IMR-90 (cell line): Measurements from ENCODE around the gene THADA. TPM values are rescaled to one million over a fixed set of nuclear protein-coding genes. Genes with fewer than 3 reads are reported as not detected.

ENCODE experiments used
- ATAC-seq: fragments of 200-7000 bp; cut with Tn5 transposase; 2 replicates; pipeline ENCODE4 v1.9.1; 2020; ENCODE audit warnings: low read depth, mild to moderate bottlenecking, moderate library complexity
- BruUV-seq: library from RNA; stranded (reverse); fragments of 400-500 nt; replicated peaks from 2 replicates; lab custom pipeline; 2021; lab: Mats Ljungman, UMichigan
- CTCF ChIA-PET: fragments of 300-600 bp; formaldehyde crosslinking; extraction: SDS; loops from one replicate; lab custom pipeline; 2021; ENCODE audit warnings: antibody characterized with exemption; lab: Yijun Ruan, JAX
- POLR2A ChIA-PET: fragments of 300-600 bp; sonication (Branson Sonifier 250); formaldehyde crosslinking; loops from one replicate; lab custom pipeline; 2022; ENCODE audit warnings: antibody characterized with exemption; ENCODE audit not compliant: unreplicated experiment; lab: Charles Lee
- DNase-seq: peaks from one replicate; pipeline ENCODE4 v3.0.0; 2013
- H2AFZ ChIP-seq: replicated peaks from 2 replicates; pipeline ENCODE3; 2013; ENCODE audit warnings: low read length, mild to moderate bottlenecking; ENCODE audit not compliant: poor library complexity
- H2AK5ac ChIP-seq: 2 replicates; pipeline ENCODE4 v1.6.1; 2013; ENCODE audit warnings: low read depth, low read length, inconsistent platforms
- H2AK9ac ChIP-seq: replicated peaks from 2 replicates; pipeline ENCODE3; 2013; ENCODE audit warnings: mild to moderate bottlenecking, low read depth, low read length, moderate library complexity; ENCODE audit not compliant: poor library complexity
- H2BK120ac ChIP-seq: 2 replicates; pipeline ENCODE4 v1.6.1; 2013; ENCODE audit warnings: low read depth, low read length, inconsistent platforms
- H2BK15ac ChIP-seq: 3 replicates; pipeline ENCODE4 v1.6.1; 2013; ENCODE audit warnings: low read depth, low read length, inconsistent platforms
- H2BK20ac ChIP-seq: 2 replicates; pipeline ENCODE4 v1.6.1; 2013; ENCODE audit warnings: low read depth, mild to moderate bottlenecking, inconsistent platforms, low read length, moderate library complexity
- H2BK5ac ChIP-seq: 2 replicates; pipeline ENCODE4 v1.6.1; 2013; ENCODE audit warnings: mild to moderate bottlenecking, low read depth, low read length, inconsistent platforms; ENCODE audit not compliant: poor library complexity, severe bottlenecking
- H3K14ac ChIP-seq: replicated peaks from 2 replicates; pipeline ENCODE4 v1.6.1; 2013; ENCODE audit warnings: low read depth, low read length, inconsistent platforms
- H3K18ac ChIP-seq: 2 replicates; pipeline ENCODE4 v1.6.1; 2013; ENCODE audit warnings: low read depth, low read length, control low read depth
- H3K23ac ChIP-seq: 2 replicates; pipeline ENCODE4 v1.6.1; 2013; ENCODE audit warnings: low read depth, low read length, inconsistent platforms
- H3K27ac ChIP-seq: 2 replicates; pipeline ENCODE4 v1.5.1; 2013; ENCODE audit warnings: mild to moderate bottlenecking, control low read depth, low read length; ENCODE audit not compliant: insufficient read depth
- H3K27me3 ChIP-seq: 2 replicates; pipeline ENCODE4 v1.6.1; 2013; ENCODE audit warnings: low read length; ENCODE audit not compliant: control insufficient read depth, insufficient read depth
- H3K36me3 ChIP-seq: 2 replicates; pipeline ENCODE4 v1.6.1; 2013; ENCODE audit warnings: low read length, mixed read lengths; ENCODE audit not compliant: control insufficient read depth, insufficient read depth
- H3K4ac ChIP-seq: 2 replicates; pipeline ENCODE4 v1.6.1; 2013; ENCODE audit warnings: low read depth, low read length, inconsistent platforms
- H3K4me1 ChIP-seq: 2 replicates; pipeline ENCODE4 v1.6.1; 2013; ENCODE audit warnings: low read length, mixed read lengths; ENCODE audit not compliant: control insufficient read depth, insufficient read depth
- H3K4me2 ChIP-seq: 2 replicates; pipeline ENCODE4 v1.6.1; 2013; ENCODE audit warnings: low read depth, mild to moderate bottlenecking, control low read depth, low read length, moderate library complexity
- H3K4me3 ChIP-seq: 2 replicates; pipeline ENCODE4 v1.5.1; 2013; ENCODE audit warnings: low read depth, mild to moderate bottlenecking, control low read depth, low read length, moderate library complexity; ENCODE audit not compliant: insufficient read depth
- H3K56ac ChIP-seq: 2 replicates; pipeline ENCODE4 v1.6.1; 2013; ENCODE audit warnings: low read length, inconsistent platforms; ENCODE audit not compliant: insufficient read depth; ENCODE audit errors: extremely low read depth
- H3K79me1 ChIP-seq, 2 experiments: 2 replicates each; pipeline ENCODE4 v1.6.1; 2013; ENCODE audit warnings: low read length in 2 of 2, inconsistent platforms in 1 of 2, low read depth in 1 of 2
- H3K9ac ChIP-seq: 2 replicates; pipeline ENCODE4 v1.6.1; 2013; ENCODE audit warnings: low read depth, low read length, control low read depth
- H3K9me1 ChIP-seq: 2 replicates; pipeline ENCODE4 v1.6.1; 2013; ENCODE audit warnings: low read length, inconsistent platforms; ENCODE audit not compliant: insufficient read depth
- H3K9me3 ChIP-seq: 2 replicates; pipeline ENCODE4 v1.6.1; 2013; ENCODE audit warnings: low read length; ENCODE audit not compliant: control insufficient read depth, insufficient read depth
- H4K20me1 ChIP-seq: 2 replicates; pipeline ENCODE4 v1.6.1; 2013; ENCODE audit warnings: low read length, inconsistent platforms; ENCODE audit not compliant: insufficient read depth
- H4K5ac ChIP-seq: 2 replicates; pipeline ENCODE4 v1.6.1; 2013; ENCODE audit warnings: mild to moderate bottlenecking, low read depth, low read length, control low read depth
- H4K8ac ChIP-seq, 2 experiments: 2 replicates each; pipeline ENCODE4 v1.6.1; 2013; ENCODE audit warnings: low read depth in 2 of 2, low read length in 2 of 2, control low read depth in 1 of 2, inconsistent platforms in 1 of 2
- H4K91ac ChIP-seq: 2 replicates; pipeline ENCODE4 v1.6.1; 2013; ENCODE audit warnings: low read depth, low read length, inconsistent platforms; ENCODE audit not compliant: insufficient read depth
- BHLHE40 ChIP-seq: fragments of 150-350 bp; IDR thresholded peaks from 2 replicates; pipeline ENCODE4 v1.6.1; 2016; ENCODE audit warnings: mild to moderate bottlenecking, low read depth, low read length
- CEBPB ChIP-seq: IDR thresholded peaks from 2 replicates; pipeline ENCODE4 v1.6.1; 2012; ENCODE audit warnings: low read depth, low read length, improper control_type of control experiment
- CHD1 ChIP-seq: IDR thresholded peaks from 2 replicates; pipeline ENCODE4 v1.6.1; 2012; ENCODE audit warnings: low read depth, low read length, improper control_type of control experiment
- CTCF ChIP-seq: conservative IDR thresholded peaks from 2 replicates; pipeline ENCODE4 v1.5.1; 2012; ENCODE audit warnings: mild to moderate bottlenecking, low read depth, low read length, improper control_type of control experiment
- ELK1 ChIP-seq: fragments of 150-350 bp; IDR thresholded peaks from 2 replicates; pipeline ENCODE4 v1.6.1; 2016; ENCODE audit warnings: low read depth, mild to moderate bottlenecking, low read length, moderate library complexity, borderline replicate concordance
- FOS ChIP-seq: fragments of 150-350 bp; IDR thresholded peaks from 2 replicates; pipeline ENCODE4 v1.6.1; 2016; ENCODE audit warnings: low read depth, low read length
- MAFK ChIP-seq: IDR thresholded peaks from 2 replicates; pipeline ENCODE4 v1.6.1; 2012; ENCODE audit warnings: low read depth, low read length, improper control_type of control experiment
- MAZ ChIP-seq: IDR thresholded peaks from 2 replicates; pipeline ENCODE4 v1.6.1; 2012; ENCODE audit warnings: low read depth, mild to moderate bottlenecking, low read length, improper control_type of control experiment, moderate library complexity, borderline replicate concordance
- MXI1 ChIP-seq: IDR thresholded peaks from 2 replicates; pipeline ENCODE4 v1.6.1; 2012; ENCODE audit warnings: low read depth, mild to moderate bottlenecking, low read length, moderate library complexity, borderline replicate concordance
- NFE2L2 ChIP-seq: fragments of 150-350 bp; IDR thresholded peaks from 2 replicates; pipeline ENCODE4 v1.6.1; 2016; ENCODE audit warnings: low read depth, mild to moderate bottlenecking, low read length
- POLR2A ChIP-seq: IDR thresholded peaks from 2 replicates; pipeline ENCODE4 v1.6.1; 2012; ENCODE audit warnings: mild to moderate bottlenecking, low read depth, low read length
- RAD21 ChIP-seq: IDR thresholded peaks from 2 replicates; pipeline ENCODE4 v1.6.1; 2012; ENCODE audit warnings: low read length, improper control_type of control experiment
- RCOR1 ChIP-seq: IDR thresholded peaks from 2 replicates; pipeline ENCODE4 v1.6.1; 2012; ENCODE audit warnings: mild to moderate bottlenecking, low read length, improper control_type of control experiment; ENCODE audit not compliant: insufficient replicate concordance
- RFX5 ChIP-seq: IDR thresholded peaks from 2 replicates; pipeline ENCODE4 v1.8.0; 2012; ENCODE audit warnings: low read depth, mild to moderate bottlenecking, low read length, moderate library complexity
- SMC3 ChIP-seq: fragments of 150-350 bp; IDR thresholded peaks from 2 replicates; pipeline ENCODE4 v1.6.1; 2016; ENCODE audit warnings: low read depth, mild to moderate bottlenecking, antibody characterized with exemption, low read length, moderate library complexity
- USF2 ChIP-seq: fragments of 150-350 bp; IDR thresholded peaks from 2 replicates; pipeline ENCODE4 v1.6.1; 2017; ENCODE audit warnings: mild to moderate bottlenecking, antibody characterized with exemption, low read length, low read depth
- WGBS, 2 experiments: methylation state at CpG; one replicate each; pipeline versions ENCODE4 v1.1.5 to v1.1.7; 2013; ENCODE audit warnings: missing lambda C conversion rate in 2 of 2; ENCODE audit not compliant: insufficient read length in 1 of 2; ENCODE audit errors: extremely low coverage in 2 of 2; 5-methylcytosine and 5-hydroxymethylcytosine counted together
- dilution Hi-C: fragments of 300-500 bp; cut with HindIII; formaldehyde crosslinking; loops from one replicate; pipeline ENCODE4 v1.14.3; 2018; ENCODE audit warnings: low sequenced_read_pairs; ENCODE audit not compliant: unreplicated experiment
- in situ Hi-C: fragments of 300-500 bp; cut with MboI; formaldehyde crosslinking; loops from 3 replicates; pipeline ENCODE4 v1.14.3; 2019; ENCODE audit warnings: low sequenced_read_pairs, inconsistent platforms, mixed read lengths
- intact Hi-C: fragments of 100-400 bp; cut with micrococcal nuclease; formaldehyde crosslinking; loops from 2 replicates; pipeline ENCODE4 v1.10.0; 2022
- polyA plus RNA-seq, 3 experiments: library from polyadenylated mRNA; depleted of rRNA; stranded (reverse); fragments of >200 nt; gene quantifications; 2 replicates each; pipeline ENCODE4 v1.2.3, GENCODE V29; 2012; ENCODE audit warnings: low replicate concordance in 1 of 3
- total RNA-seq: library from RNA; depleted of rRNA; stranded (reverse); fragments of >200 nt; gene quantifications from 2 replicates; pipeline ENCODE4 v1.2.3, GENCODE V29; 2012

The THADA gene
- total and polyA plus RNA-seq, 2 of the 4 experiments (the other 2 are of a cell fraction) = 10.5 to 21.3 TPM

GRCh38 chr2:43520919-43521318, 74.9 kb downstream of the THADA start:
- no TSS peak for BruUV-seq
- Histone ChIP-seq H3K9me1 (peaks cover 6% of the 10 kb centered on the region), H2BK5ac (peak overlapping the region; percentile 83), H3K27me3 (no peaks in the 10 kb centered on the region), H3K4me1 (peaks cover 9% of the 10 kb centered on the region), H3K27ac (peak overlapping the region; percentile 47; the same call in 1 of the 2 replicates), H3K4me3 (no peak overlapping the region), H2AK9ac (no peak overlapping the region), H2AK5ac (peak overlapping the region; percentile 95; the same call in 1 of the 2 replicates), H3K18ac (peak overlapping the region; percentile 76), H3K14ac (no peak overlapping the region), H3K4ac (peak overlapping the region; percentile 89), H4K91ac (peak overlapping the region; percentile 79), H3K9ac (no peak overlapping the region), H2BK15ac (peak overlapping the region; percentile 97; the same call in 2 of the 3 replicates), H2BK20ac (peak overlapping the region; percentile 73; the same call in 1 of the 2 replicates), H3K4me2 (no peak overlapping the region), H3K56ac (no peak overlapping the region), H3K23ac (no peak overlapping the region), H4K5ac (no peak overlapping the region), H4K20me1 (no peaks in the 10 kb centered on the region), H2AFZ (no peak overlapping the region), H2BK120ac (peak overlapping the region; percentile 82), H3K9me3 (peaks cover 3% of the 10 kb centered on the region; the same call in 1 of the 2 replicates), H3K36me3 (peaks cover 2% of the 10 kb centered on the region; the same call in 1 of the 2 replicates), H4K8ac (peak overlapping the region in 1 of 2 experiments; percentile 43; a peak in 1 of 4 replicates), H3K79me1 (peaks cover 4 to 14% of the 10 kb centered on the region in 2 experiments; a peak in 3 of 4 replicates)
- TF ChIP-seq RAD21 (no peak), CHD1 (no peak), CTCF (no peak), MAFK (no peak), NFE2L2 (no peak), BHLHE40 (no peak), ELK1 (no peak), RFX5 (no peak), FOS (no peak), MAZ (no peak), POLR2A (no peak), USF2 (no peak), RCOR1 (no peak), MXI1 (no peak), SMC3 (no peak), CEBPB (no peak)
- POLR2A ChIA-PET = no interaction called here
- intact Hi-C loops (no loop called here), dilution Hi-C loops (no loop called here), in situ Hi-C loops (no loop called here)
- CTCF ChIA-PET = no interaction called here
- DNase-seq (no peak), ATAC-seq (no peak)
- no CpG with 5 or more reads among the region's 2 CpGs for WGBS, 2 experiments
